SK-N-SH (cell line): ENCODE data around the gene IGDCC3. TPM values are rescaled to one million over a fixed set of nuclear protein-coding genes. Genes with fewer than 3 reads are reported as not detected.
"Not testable (repeated sequence)": the region's sequence is repeated elsewhere in the genome, so short reads cannot be mapped to it uniquely, and the experiment has no call there.

Experiments used
- CTCF ChIA-PET: fragments of 300-600, 350-600 bp; formaldehyde crosslinking; extraction: SDS; loops from one replicate; lab custom pipeline; 2021; lab: Yijun Ruan, JAX
- POLR2A ChIA-PET: fragments of 350-600 bp; sonication (Branson Sonifier 250); formaldehyde crosslinking; extraction: SDS; loops from one replicate; lab custom pipeline; 2020; ENCODE audit warnings: antibody characterized with exemption, inconsistent platforms; lab: Yijun Ruan, JAX
- DNase-seq: peaks from one replicate; pipeline ENCODE4 v3.0.0; 2012
- H2AFZ ChIP-seq: fragments of 200-600 bp; sonication (generic); 2 replicates; pipeline ENCODE4 v1.8.1; 2016; ENCODE audit warnings: antibody characterized with exemption, mild to moderate bottlenecking, low read depth
- H3F3A ChIP-seq: fragments of 200-600 bp; sonication (generic); replicated peaks from 2 replicates; pipeline ENCODE3; 2016; ENCODE audit warnings: antibody characterized with exemption, mild to moderate bottlenecking; ENCODE audit not compliant: insufficient read depth
- H3K27ac ChIP-seq, 2 experiments: fragments of 200-500 bp in 1 of 2; fragments of 200-600 bp in 1 of 2; sonication (Bioruptor generic) in 1 of 2; sonication (generic), shearing (Covaris generic) in 1 of 2; 2 replicates each; pipeline versions ENCODE4 v1.5.1 to v1.6.1; 2014 to 2016; ENCODE audit warnings: low read depth in 2 of 2, inconsistent platforms in 1 of 2, low read length in 1 of 2, mild to moderate bottlenecking in 1 of 2, mixed read lengths in 1 of 2
- H3K27me3 ChIP-seq: fragments of 200-600 bp; sonication (generic), shearing (Covaris generic); 2 replicates; pipeline ENCODE4 v1.6.1; 2016; ENCODE audit warnings: mixed run types; ENCODE audit not compliant: insufficient read depth
- H3K36me3 ChIP-seq, 2 experiments: fragments of 200-500 bp in 1 of 2; fragments of 200-600 bp in 1 of 2; sonication (Bioruptor generic) in 1 of 2; sonication (generic) in 1 of 2; replicated peaks in 1 of 2; 2 replicates each; pipeline versions ENCODE3 to v1.5.1; 2014 to 2016; ENCODE audit warnings: low read length in 1 of 2, mild to moderate bottlenecking in 1 of 2; ENCODE audit not compliant: insufficient read depth in 2 of 2, control insufficient read depth in 1 of 2
- H3K4me1 ChIP-seq, 2 experiments: fragments of 200-500 bp in 1 of 2; fragments of 200-600 bp in 1 of 2; sonication (Bioruptor generic) in 1 of 2; sonication (generic), shearing (Covaris generic) in 1 of 2; 2 replicates each; pipeline versions ENCODE4 v1.5.1 to v1.6.1; 2014 to 2016; ENCODE audit warnings: low read depth in 1 of 2, low read length in 1 of 2, mixed run types in 1 of 2; ENCODE audit not compliant: insufficient read depth in 2 of 2, control insufficient read depth in 1 of 2
- H3K4me2 ChIP-seq: fragments of 200-600 bp; sonication (generic), shearing (Covaris generic); 2 replicates; pipeline ENCODE4 v1.6.1; 2017; ENCODE audit warnings: mixed run types
- H3K4me3 ChIP-seq, 2 experiments: fragments of 200-500 bp in 1 of 2; fragments of 200-600 bp in 1 of 2; sonication (Bioruptor generic) in 1 of 2; sonication (generic), shearing (Covaris generic) in 1 of 2; 2 replicates each; pipeline versions ENCODE4 v1.5.1 to v1.8.1; 2014 to 2016; ENCODE audit warnings: low read depth in 2 of 2, inconsistent platforms in 1 of 2, low read length in 1 of 2, mild to moderate bottlenecking in 1 of 2, mixed read lengths in 1 of 2, moderate library complexity in 1 of 2
- H3K79me2 ChIP-seq: fragments of 200-600 bp; sonication (generic); 2 replicates; pipeline ENCODE4 v1.8.1; 2017; ENCODE audit warnings: mild to moderate bottlenecking; ENCODE audit not compliant: insufficient read depth
- H3K9ac ChIP-seq: fragments of 200-600 bp; sonication (generic); 2 replicates; pipeline ENCODE4 v1.6.1; 2017; ENCODE audit warnings: mixed run types
- H3K9me2 ChIP-seq: fragments of 200-600 bp; sonication (generic); 2 replicates; pipeline ENCODE4 v1.6.1; 2017; ENCODE audit warnings: mixed run types
- H3K9me3 ChIP-seq: fragments of 200-600 bp; sonication (generic); 2 replicates; pipeline ENCODE4 v1.6.1; 2017; ENCODE audit warnings: mixed run types, mild to moderate bottlenecking, moderate library complexity
- H4K20me1 ChIP-seq: fragments of 200-600 bp; sonication (generic); 2 replicates; pipeline ENCODE4 v1.6.1; 2017; ENCODE audit warnings: mild to moderate bottlenecking, mixed run types; ENCODE audit not compliant: insufficient read depth
- CTCF ChIP-seq: fragments of 200-600 bp; sonication (generic); IDR thresholded peaks from 2 replicates; pipeline ENCODE4 v1.6.1; 2017; ENCODE audit warnings: antibody characterized with exemption, mild to moderate bottlenecking, moderate library complexity
- ELF1 ChIP-seq: IDR thresholded peaks from 2 replicates; pipeline ENCODE4 v1.4.0; 2012
- EP300 ChIP-seq, 2 experiments: IDR thresholded peaks; 2 replicates each; pipeline versions ENCODE4 v1.4.0 to v1.6.1; 2012; ENCODE audit warnings: borderline replicate concordance in 1 of 2, low read depth in 1 of 2, low read length in 1 of 2
- NRF1 ChIP-seq: IDR thresholded peaks from 2 replicates; pipeline ENCODE4 v1.6.1; 2012; ENCODE audit warnings: low read depth, mild to moderate bottlenecking, low read length
- PBX3 ChIP-seq: IDR thresholded peaks from 2 replicates; pipeline ENCODE4; 2012
- RAD21 ChIP-seq: IDR thresholded peaks from 2 replicates; pipeline ENCODE4 v1.6.1; 2012; ENCODE audit warnings: mild to moderate bottlenecking, low read length
- RFX5 ChIP-seq: IDR thresholded peaks from 2 replicates; pipeline ENCODE4 v1.6.1; 2012; ENCODE audit warnings: mild to moderate bottlenecking, improper control_type of control experiment, low read length
- SMC3 ChIP-seq: IDR thresholded peaks from 2 replicates; pipeline ENCODE4 v1.6.1; 2012; ENCODE audit warnings: low read depth, low read length, improper control_type of control experiment
- TCF12 ChIP-seq: IDR thresholded peaks from 2 replicates; pipeline ENCODE4 v1.4.0; 2012
- WGBS: methylation state at CpG from one replicate; pipeline ENCODE4 v1.1.6; 2017; ENCODE audit warnings: low lambda C conversion rate; 5-methylcytosine and 5-hydroxymethylcytosine counted together
- polyA plus RNA-seq, 3 experiments: library from polyadenylated mRNA; depleted of rRNA; stranded (reverse); fragments of >200 nt; gene quantifications; 2 replicates each; pipeline ENCODE4 v1.2.3, GENCODE V29; 2012

Gene IGDCC3
- polyA plus RNA-seq, 1 of the 3 experiments (the other 2 are of a cell fraction) = 0.43 TPM

GRCh38 chr15:65399001-65399706 lies 21.4 kb upstream of the IGDCC3 start:
- Histone ChIP-seq H3K9me2 (no peaks in the 10 kb centered on the region), H2AFZ (no peak overlapping the region), H3F3A (no peaks in the 10 kb centered on the region), H3K4me1 (peaks cover 0 to 14% of the 10 kb centered on the region in 2 experiments; a peak in 1 of 4 replicates), H3K9me3 (no peaks in the 10 kb centered on the region), H3K4me2 (no peak overlapping the region), H3K4me3 (no peak overlapping the region), H4K20me1 (no peaks in the 10 kb centered on the region), H3K36me3 (no peaks in the 10 kb centered on the region), H3K9ac (no peak overlapping the region), H3K27me3 (peaks cover 29% of the 10 kb centered on the region), H3K27ac (no peak overlapping the region), H3K79me2 (no peaks in the 10 kb centered on the region)
- ChIA-PET POLR2A (no interaction called here), CTCF (interaction anchor here (0.9 to 37.1 kb wide), 10 partner anchors 8 to 91 kb away, joined by 3 to 969 read pairs (median 12); partner anchors contain the start of gene IGDCC4)
- no peak for DNase-seq
- 60% methylated on average over 10 of the region's 11 CpGs for WGBS
- TF ChIP-seq PBX3 (no peak), SMC3 (no peak), CTCF (no peak), EP300 (IDR thresholded peaks at IDR 0.05; ENCODE audit: borderline replicate concordance in 1 of 2, low read depth in 1 of 2, low read length in 1 of 2) (no peak), RFX5 (no peak), ELF1 (no peak), RAD21 (no peak), TCF12 (no peak), NRF1 (no peak)

- H3K4me3 ChIP-seq, H3K36me3 ChIP-seq, H3K27ac ChIP-seq, H3K9me3 ChIP-seq, H2AFZ ChIP-seq, H3K9ac ChIP-seq, DNase-seq, H3K9me2 ChIP-seq, H3K4me2 ChIP-seq, H4K20me1 ChIP-seq, H3F3A ChIP-seq, POLR2A ChIA-PET, H3K79me2 ChIP-seq: not testable (repeated sequence)
- CTCF ChIA-PET = interaction anchor here (1.6 to 37.1 kb wide), 6 partner anchors 11 to 76 kb away, joined by 3 to 969 read pairs (median 44); partner anchors contain the start of gene IGDCC4
- 96% methylated on average over 16 of the region's 16 CpGs for WGBS
- H3K27me3 ChIP-seq = peaks cover 29% of the 10 kb centered on the region
- H3K4me1 ChIP-seq = peaks cover 0 to 14% of the 10 kb centered on the region in 2 experiments; a peak in 1 of 4 replicates
Observed at GRCh38 chr15:65398486-65398885, 20.7 kb upstream of the IGDCC3 start.
